ENCODE measurements around the gene MAP4K1. TPM values are rescaled to one million over a fixed set of nuclear protein-coding genes. Genes with fewer than 3 reads are reported as not detected.

Gene MAP4K1
- total and polyA plus RNA-seq, 9 donors = 0.95 to 6.1 (median 2.6) TPM

- no peaks in the 10 kb centered on the region for H3K36me3 ChIP-seq
- peak; percentile 30 to 69 (median 47) for DNase-seq
- no peak overlapping the region for H3K4me3 ChIP-seq
- no peaks in the 10 kb centered on the region for H3K27me3 ChIP-seq
- intact Hi-C loops (cut with DNase I) = no loop called here
- H3K4me1 ChIP-seq (ENCODE audit: insufficient read depth) = no peaks in the 10 kb centered on the region
- WGBS, 3 donors = 7 to 13% (median 11%) methylated on average over 38 to 55 of the region's 55 CpGs
- no peaks in the 10 kb centered on the region for H3K9me3 ChIP-seq
- TF ChIP-seq EP300 (IDR thresholded peaks at IDR 0.05) (no peak), POLR2A (IDR thresholded peaks at IDR 0.05) (no peak), CTCF (IDR thresholded peaks at IDR 0.05) (no peak)
- H3K27ac ChIP-seq = no peak overlapping the region
Measured at GRCh38 chr19:38596057-38596981, 21.4 kb downstream of the MAP4K1 start.

- Histone ChIP-seq H3K9me3 (no peaks in the 10 kb centered on the region), H3K36me3 (no peaks in the 10 kb centered on the region), H3K27me3 (no peaks in the 10 kb centered on the region), H3K4me1 (ENCODE audit: insufficient read depth) (no peaks in the 10 kb centered on the region), H3K27ac (no peak overlapping the region), H3K4me3 (no peak overlapping the region)
- TF ChIP-seq POLR2A (IDR thresholded peaks at IDR 0.05) (no peak), CTCF (IDR thresholded peaks at IDR 0.05) (no peak), EP300 (IDR thresholded peaks at IDR 0.05) (no peak)
- WGBS, 3 donors = 43 to 56% (median 52%) methylated on average over 6 of the region's 6 CpGs
- DNase-seq = no peak
- intact Hi-C loops (cut with DNase I) = no loop called here
Measured at GRCh38 chr19:38592940-38593339, 24.8 kb downstream of the MAP4K1 start.

- no peak for DNase-seq
- H3K9me3 ChIP-seq = no peaks in the 10 kb centered on the region
- WGBS, 3 donors = 66 to 72% (median 68%) methylated on average over 2 of the region's 2 CpGs
- no peak for TF ChIP-seq EP300 (IDR thresholded peaks at IDR 0.05)
- TF ChIP-seq POLR2A (IDR thresholded peaks at IDR 0.05) = no peak
- TF ChIP-seq CTCF (IDR thresholded peaks at IDR 0.05) = no peak
- H3K27me3 ChIP-seq = no peaks in the 10 kb centered on the region
- no peak overlapping the region for H3K27ac ChIP-seq
- intact Hi-C loops (cut with DNase I) = no loop called here
- H3K36me3 ChIP-seq = no peaks in the 10 kb centered on the region
- no peak overlapping the region for H3K4me3 ChIP-seq
- H3K4me1 ChIP-seq (ENCODE audit: insufficient read depth) = no peaks in the 10 kb centered on the region
Measured at GRCh38 chr19:38588041-38588440, 29.7 kb downstream of the MAP4K1 start.

- WGBS, 3 donors = 88 to 92% (median 91%) methylated on average over 2 of the region's 2 CpGs
- no peak for DNase-seq
- Histone ChIP-seq H3K36me3 (no peaks in the 10 kb centered on the region), H3K4me3 (no peak overlapping the region), H3K4me1 (ENCODE audit: insufficient read depth) (no peaks in the 10 kb centered on the region), H3K27ac (no peak overlapping the region), H3K9me3 (no peaks in the 10 kb centered on the region), H3K27me3 (no peaks in the 10 kb centered on the region)
- intact Hi-C loops (cut with DNase I) = no loop called here
- TF ChIP-seq EP300 (IDR thresholded peaks at IDR 0.05) (no peak), POLR2A (IDR thresholded peaks at IDR 0.05) (no peak), CTCF (IDR thresholded peaks at IDR 0.05) (no peak)
Measured at GRCh38 chr19:38587562-38587961, 30.2 kb downstream of the MAP4K1 start.
